Natural killer cell (primary cell): ENCODE data around the gene CDK17. TPM values are rescaled to one million over a fixed set of nuclear protein-coding genes. Genes with fewer than 3 reads are reported as not detected.
"Not testable (repeated sequence)": the region's sequence is repeated elsewhere in the genome, so short reads cannot be mapped to it uniquely, and the experiment has no call there.

Experiments used
- ATAC-seq, 3 donors: fragments of 150-1000 bp in 2 of 3; fragments of 200-7000 bp in 1 of 3; cut with Tn5 transposase; 1 replicate in 1 of 3; 2 replicates in 2 of 3; pipeline ENCODE4 v1.10.0; 2021; ENCODE audit warnings: mild to moderate bottlenecking in 2 of 3, moderate library complexity in 2 of 3
- DNase-seq, 2 donors: peaks; one replicate each; pipeline versions ENCODE4 v3.0.0 to v3.0.0-alpha.2; 2013 to 2021; ENCODE audit warnings: mixed read lengths in 1 of 2
- H3K27ac ChIP-seq: one replicate; pipeline ENCODE4 v1.5.1; 2013; ENCODE audit warnings: mild to moderate bottlenecking, low read length
- H3K27me3 ChIP-seq: one replicate; pipeline ENCODE4 v1.6.1; 2013; ENCODE audit warnings: low read length; ENCODE audit not compliant: control insufficient read depth, insufficient read depth
- H3K36me3 ChIP-seq: one replicate; pipeline ENCODE4 v1.6.1; 2013; ENCODE audit warnings: low read length; ENCODE audit not compliant: control insufficient read depth, insufficient read depth
- H3K4me1 ChIP-seq: one replicate; pipeline ENCODE4 v1.6.1; 2013; ENCODE audit warnings: low read length; ENCODE audit not compliant: control insufficient read depth, insufficient read depth
- H3K4me3 ChIP-seq: one replicate; pipeline ENCODE4 v1.5.1; 2013; ENCODE audit warnings: low read length
- H3K9me3 ChIP-seq: one replicate; pipeline ENCODE4 v1.6.1; 2013; ENCODE audit warnings: low read length; ENCODE audit not compliant: control insufficient read depth, insufficient read depth
- H3K27ac Mint-ChIP-seq, 2 donors: one replicate each; pipeline ENCODE4 v1.8.0; 2022; ENCODE audit warnings: mild to moderate bottlenecking in 2 of 2, mixed read lengths in 2 of 2, moderate library complexity in 1 of 2
- H3K27me3 Mint-ChIP-seq, 2 donors: one replicate each; pipeline ENCODE4 v1.8.0; 2022; ENCODE audit warnings: low read depth in 2 of 2, mixed read lengths in 2 of 2
- H3K36me3 Mint-ChIP-seq: one replicate; pipeline ENCODE4 v1.8.0; 2022; ENCODE audit warnings: mixed read lengths
- H3K4me1 Mint-ChIP-seq, 2 donors: one replicate each; pipeline ENCODE4 v1.8.0; 2022; ENCODE audit warnings: mixed read lengths in 2 of 2
- H3K4me3 Mint-ChIP-seq: one replicate; pipeline ENCODE4 v1.8.0; 2022; ENCODE audit warnings: mild to moderate bottlenecking, moderate library complexity, mixed read lengths
- H3K9me3 Mint-ChIP-seq, 2 donors: one replicate each; pipeline ENCODE4 v1.8.0; 2022; ENCODE audit warnings: mixed read lengths in 2 of 2
- whole genome bisulfite sequencing: methylation state at CpG from one replicate; pipeline ENCODE4 v1.1.7; 2013; ENCODE audit warnings: missing lambda C conversion rate; ENCODE audit not compliant: insufficient coverage; 5-methylcytosine and 5-hydroxymethylcytosine counted together
- intact Hi-C: fragments of 100-400 bp; cut with micrococcal nuclease; formaldehyde crosslinking; loops from one replicate; pipeline ENCODE4 v1.14.2; 2022
- total RNA-seq, 4 donors: library from RNA; stranded (reverse); fragments of 120-200 nt in 1 of 4; gene quantifications; one replicate each; pipeline versions ENCODE4 v1.2.3 to v1.2.4, GENCODE V29; 2013 to 2022
- TF ChIP-seq, protein P1 (sequence below): fragments of 200-600 bp; IDR thresholded peaks from one replicate; pipeline ENCODE4 v1.8.0; 2022; ENCODE audit warnings: antibody characterized with exemption

Gene CDK17
- total RNA-seq, 3 donors from 2014 or later (not counting 1 experiment from before 2014, with no cell fraction given): 199 to 234 (median 232) TPM

GRCh38 chr12:96352161-96352835 lies 47.9 kb downstream of the CDK17 start:
- Histone ChIP-seq H3K4me3 (no peak overlapping the region), H3K27ac (peak overlapping the region; percentile 13), H3K9me3 (no peaks in the 10 kb centered on the region), H3K4me1 (peaks cover 28% of the 10 kb centered on the region), H3K36me3 (no peaks in the 10 kb centered on the region), H3K27me3 (no peaks in the 10 kb centered on the region)
- H3K27ac Mint-ChIP-seq: peak overlapping the region; percentile 76 to 81
- 74% methylated on average over 3 of the region's 3 CpGs for WGBS
- H3K9me3 Mint-ChIP-seq: no peaks in the 10 kb centered on the region
- no peak for DNase-seq
- no peaks in the 10 kb centered on the region for H3K36me3 Mint-ChIP-seq
- TF ChIP-seq, protein P1, sequence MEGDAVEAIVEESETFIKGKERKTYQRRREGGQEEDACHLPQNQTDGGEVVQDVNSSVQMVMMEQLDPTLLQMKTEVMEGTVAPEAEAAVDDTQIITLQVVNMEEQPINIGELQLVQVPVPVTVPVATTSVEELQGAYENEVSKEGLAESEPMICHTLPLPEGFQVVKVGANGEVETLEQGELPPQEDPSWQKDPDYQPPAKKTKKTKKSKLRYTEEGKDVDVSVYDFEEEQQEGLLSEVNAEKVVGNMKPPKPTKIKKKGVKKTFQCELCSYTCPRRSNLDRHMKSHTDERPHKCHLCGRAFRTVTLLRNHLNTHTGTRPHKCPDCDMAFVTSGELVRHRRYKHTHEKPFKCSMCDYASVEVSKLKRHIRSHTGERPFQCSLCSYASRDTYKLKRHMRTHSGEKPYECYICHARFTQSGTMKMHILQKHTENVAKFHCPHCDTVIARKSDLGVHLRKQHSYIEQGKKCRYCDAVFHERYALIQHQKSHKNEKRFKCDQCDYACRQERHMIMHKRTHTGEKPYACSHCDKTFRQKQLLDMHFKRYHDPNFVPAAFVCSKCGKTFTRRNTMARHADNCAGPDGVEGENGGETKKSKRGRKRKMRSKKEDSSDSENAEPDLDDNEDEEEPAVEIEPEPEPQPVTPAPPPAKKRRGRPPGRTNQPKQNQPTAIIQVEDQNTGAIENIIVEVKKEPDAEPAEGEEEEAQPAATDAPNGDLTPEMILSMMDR: no peak
- H3K27me3 Mint-ChIP-seq: no peaks in the 10 kb centered on the region
- peak overlapping the region; percentile 68 for H3K4me3 Mint-ChIP-seq
- H3K4me1 Mint-ChIP-seq: peaks cover 83 to 90% of the 10 kb centered on the region in 2 donors
- peak in 2 of 3 donors; percentile 9 to 11 for ATAC-seq
- intact Hi-C loops: loop anchor here (5.0 kb wide), 1 partner anchor 40 kb away; no protein-coding TSS in a partner anchor

DNA sequence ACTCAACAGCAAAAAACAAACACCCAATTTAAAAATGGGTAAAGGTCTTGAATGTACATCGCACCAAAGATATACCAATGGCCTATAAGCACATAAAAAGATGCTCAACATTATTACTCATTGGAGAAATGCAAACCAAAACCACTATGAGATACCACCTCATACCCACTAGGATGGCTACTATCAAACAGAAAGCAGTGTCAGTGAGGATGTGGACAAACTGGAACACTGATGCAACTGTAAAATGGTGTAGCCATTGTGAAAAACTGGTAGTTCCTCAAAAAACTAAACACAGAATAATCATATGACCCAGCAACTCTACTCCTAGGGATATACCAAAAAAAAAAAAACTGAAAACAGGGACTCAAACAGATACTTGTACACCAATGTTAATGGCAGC lies 49.3 kb downstream of the CDK17 start:
- Mint-ChIP-seq H3K4me1 (peaks cover 87 to 88% of the 10 kb centered on the region in 2 donors), H3K9me3 (no peaks in the 10 kb centered on the region), H3K27ac (peak overlapping the region; percentile 76 to 81), H3K4me3 (peak overlapping the region; percentile 62), H3K27me3 (no peaks in the 10 kb centered on the region), H3K36me3 (no peaks in the 10 kb centered on the region)
- Histone ChIP-seq H3K4me1 (peaks cover 35% of the 10 kb centered on the region), H3K9me3 (no peaks in the 10 kb centered on the region), H3K27me3 (no peaks in the 10 kb centered on the region), H3K27ac (peak overlapping the region; percentile 20), H3K36me3 (no peaks in the 10 kb centered on the region), H3K4me3 (no peak overlapping the region)
- WGBS: 90% methylated on average over 1 of the region's 1 CpG
- peak; percentile 71 to 82 (median 74) for ATAC-seq
- no peak for DNase-seq
- intact Hi-C loops: loop anchor here (2.0 to 5.0 kb wide), 2 partner anchors 39 to 48 kb away; no protein-coding TSS in a partner anchor
- TF ChIP-seq, protein P1: no peak

DNA sequence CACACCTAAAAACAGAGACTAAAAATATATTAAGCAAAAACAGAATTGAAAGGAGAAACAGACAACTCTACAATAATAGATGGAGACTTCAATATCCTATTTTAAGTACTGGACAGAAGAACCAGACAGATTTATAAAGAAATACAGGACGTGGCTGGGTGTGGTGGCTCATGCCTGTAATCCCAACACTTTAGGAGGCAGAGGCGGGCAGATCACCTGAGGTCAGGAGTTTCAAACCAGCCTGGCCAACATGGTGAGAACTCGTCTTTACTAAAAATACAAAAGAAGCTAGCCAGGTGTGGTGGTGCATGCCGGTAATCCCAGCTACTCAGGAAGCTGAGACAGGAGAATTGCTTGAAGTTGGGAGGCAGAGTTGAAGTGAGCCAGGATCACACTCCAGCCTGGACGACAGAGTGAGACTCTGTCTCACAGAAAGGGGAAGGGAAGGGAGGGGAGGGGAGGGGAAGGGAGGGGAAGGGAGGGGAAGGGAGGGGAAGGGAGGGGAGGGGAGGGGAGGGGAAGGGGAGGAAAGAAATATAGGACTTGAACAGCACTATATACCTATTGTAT lies 53.0 kb downstream of the CDK17 start:
- Mint-ChIP-seq H3K27ac (peak overlapping the region; percentile 41 to 63), H3K27me3 (no peaks in the 10 kb centered on the region), H3K36me3 (peaks cover 21% of the 10 kb centered on the region), H3K4me3 (peak overlapping the region; percentile 84), H3K4me1 (peaks cover 82 to 91% of the 10 kb centered on the region in 2 donors), H3K9me3 (peaks cover 2 to 8% of the 10 kb centered on the region in 2 donors)
- ATAC-seq (no peak), DNase-seq (no peak)
- Histone ChIP-seq H3K36me3 (no peaks in the 10 kb centered on the region), H3K9me3 (no peaks in the 10 kb centered on the region), H3K4me1 (peaks cover 38% of the 10 kb centered on the region), H3K27me3 (no peaks in the 10 kb centered on the region), H3K27ac (no peak overlapping the region), H3K4me3 (no peak overlapping the region)
- intact Hi-C loops: no loop called here
- 34% methylated on average over 4 of the region's 5 CpGs for WGBS
- TF ChIP-seq, protein P1: no peak

DNA sequence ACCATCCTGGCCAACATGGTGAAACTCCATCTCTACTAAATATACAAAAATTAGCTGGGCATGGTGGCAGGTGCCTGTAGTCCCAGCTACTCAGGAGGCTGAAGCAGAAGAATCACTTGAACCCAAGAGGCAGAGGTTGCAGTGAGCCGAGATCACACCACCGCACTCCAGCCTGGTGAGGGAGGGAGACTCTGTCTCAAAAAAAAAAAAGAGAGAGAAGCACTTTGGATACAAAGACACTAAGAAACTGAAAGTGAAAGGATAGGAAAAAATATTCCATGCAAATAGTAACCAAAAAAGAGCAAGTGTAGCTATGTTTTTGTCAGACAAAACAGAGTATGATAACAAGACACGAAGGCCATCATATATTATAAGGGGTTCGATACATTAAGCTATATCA lies 53.5 kb downstream of the CDK17 start:
- peak overlapping the region; percentile 41 to 63 for H3K27ac Mint-ChIP-seq
- intact Hi-C loops, H3K27me3 Mint-ChIP-seq, H3K27me3 ChIP-seq, H3K27ac ChIP-seq, H3K9me3 Mint-ChIP-seq, DNase-seq, H3K36me3 ChIP-seq, H3K9me3 ChIP-seq, H3K4me3 ChIP-seq: not testable (repeated sequence)
- peaks cover 34% of the 10 kb centered on the region for H3K4me1 ChIP-seq
- H3K4me1 Mint-ChIP-seq: peaks cover 77 to 90% of the 10 kb centered on the region in 2 donors
- peaks cover 21% of the 10 kb centered on the region for H3K36me3 Mint-ChIP-seq
- peak in 1 of 3 donors; percentile 17 for ATAC-seq
- 25% methylated on average over 2 of the region's 4 CpGs for WGBS
- peak overlapping the region; percentile 84 for H3K4me3 Mint-ChIP-seq
